Measurements from ENCODE around the gene KNSTRN. TPM values are rescaled to one million over a fixed set of nuclear protein-coding genes. Genes with fewer than 3 reads are reported as not detected.

Gene KNSTRN
- total RNA-seq, 2 donors from 2014 or later = 12.9 to 19.8 TPM

DNA sequence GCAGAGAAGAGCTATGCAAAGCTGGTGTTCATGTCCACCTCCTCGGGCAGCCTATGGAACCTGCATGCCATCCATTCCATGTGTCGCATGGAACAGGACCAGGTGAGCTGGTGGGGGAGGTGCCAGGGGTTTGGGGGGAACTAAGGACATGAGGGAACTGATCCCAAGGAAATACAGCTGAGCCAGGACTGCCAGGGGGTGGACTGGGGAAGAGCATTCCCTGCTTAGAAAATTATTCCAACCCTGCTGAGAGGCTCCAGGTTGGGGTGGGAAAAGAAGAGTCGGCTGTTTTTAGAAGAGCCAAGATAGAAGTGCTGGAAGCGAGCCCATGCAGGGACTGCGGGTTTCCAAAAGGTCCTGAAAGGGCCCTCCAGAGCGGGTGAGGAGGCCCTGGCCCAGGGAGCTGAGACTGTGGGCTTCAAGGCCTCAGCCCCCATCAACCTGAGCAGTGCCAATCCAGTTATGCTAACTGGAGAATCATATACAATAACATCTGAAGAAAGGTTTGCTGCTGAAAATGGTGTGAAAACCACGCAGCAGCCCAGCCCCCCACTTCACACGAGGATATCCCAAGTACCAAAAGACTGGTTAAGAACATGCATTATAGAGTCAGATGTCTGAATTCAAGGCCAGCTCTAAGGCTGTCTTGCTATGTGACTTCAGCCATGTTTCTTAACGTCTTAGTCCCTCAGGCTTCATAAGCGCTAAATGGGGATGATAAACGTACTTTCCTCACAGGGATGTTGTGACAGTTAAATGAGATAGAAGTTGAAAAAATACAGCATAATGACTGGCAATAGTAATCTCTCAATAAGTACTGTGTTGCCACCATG is 16.7 kb upstream of the KNSTRN start:
- no peaks in the 10 kb centered on the region for H3K27me3 ChIP-seq (replicated peaks; ENCODE audit: insufficient read depth)
- TF ChIP-seq POLR2AphosphoS5 (IDR thresholded peaks at IDR 0.05) (no peak), POLR2A (IDR thresholded peaks at IDR 0.05) (no peak)
- TF ChIP-seq, protein P1, sequence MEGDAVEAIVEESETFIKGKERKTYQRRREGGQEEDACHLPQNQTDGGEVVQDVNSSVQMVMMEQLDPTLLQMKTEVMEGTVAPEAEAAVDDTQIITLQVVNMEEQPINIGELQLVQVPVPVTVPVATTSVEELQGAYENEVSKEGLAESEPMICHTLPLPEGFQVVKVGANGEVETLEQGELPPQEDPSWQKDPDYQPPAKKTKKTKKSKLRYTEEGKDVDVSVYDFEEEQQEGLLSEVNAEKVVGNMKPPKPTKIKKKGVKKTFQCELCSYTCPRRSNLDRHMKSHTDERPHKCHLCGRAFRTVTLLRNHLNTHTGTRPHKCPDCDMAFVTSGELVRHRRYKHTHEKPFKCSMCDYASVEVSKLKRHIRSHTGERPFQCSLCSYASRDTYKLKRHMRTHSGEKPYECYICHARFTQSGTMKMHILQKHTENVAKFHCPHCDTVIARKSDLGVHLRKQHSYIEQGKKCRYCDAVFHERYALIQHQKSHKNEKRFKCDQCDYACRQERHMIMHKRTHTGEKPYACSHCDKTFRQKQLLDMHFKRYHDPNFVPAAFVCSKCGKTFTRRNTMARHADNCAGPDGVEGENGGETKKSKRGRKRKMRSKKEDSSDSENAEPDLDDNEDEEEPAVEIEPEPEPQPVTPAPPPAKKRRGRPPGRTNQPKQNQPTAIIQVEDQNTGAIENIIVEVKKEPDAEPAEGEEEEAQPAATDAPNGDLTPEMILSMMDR (IDR thresholded peaks at IDR 0.05) = no peak
- no peak for DNase-seq (ENCODE audit: low spot score)
- 83% methylated on average over 11 of the region's 11 CpGs for WGBS
- H3K9me3 ChIP-seq = no peaks in the 10 kb centered on the region
- H3K27ac ChIP-seq = no peak overlapping the region
- peaks cover 5% of the 10 kb centered on the region for H3K4me1 ChIP-seq (replicated peaks)
- no peaks in the 10 kb centered on the region for H3K36me3 ChIP-seq
- no peak overlapping the region for H3K4me3 ChIP-seq
- intact Hi-C loops (cut with DNase I) = loop anchor here (10.0 kb wide), 1 partner anchor 81 kb away; the partner anchor contains the start of gene ANKRD63

DNA sequence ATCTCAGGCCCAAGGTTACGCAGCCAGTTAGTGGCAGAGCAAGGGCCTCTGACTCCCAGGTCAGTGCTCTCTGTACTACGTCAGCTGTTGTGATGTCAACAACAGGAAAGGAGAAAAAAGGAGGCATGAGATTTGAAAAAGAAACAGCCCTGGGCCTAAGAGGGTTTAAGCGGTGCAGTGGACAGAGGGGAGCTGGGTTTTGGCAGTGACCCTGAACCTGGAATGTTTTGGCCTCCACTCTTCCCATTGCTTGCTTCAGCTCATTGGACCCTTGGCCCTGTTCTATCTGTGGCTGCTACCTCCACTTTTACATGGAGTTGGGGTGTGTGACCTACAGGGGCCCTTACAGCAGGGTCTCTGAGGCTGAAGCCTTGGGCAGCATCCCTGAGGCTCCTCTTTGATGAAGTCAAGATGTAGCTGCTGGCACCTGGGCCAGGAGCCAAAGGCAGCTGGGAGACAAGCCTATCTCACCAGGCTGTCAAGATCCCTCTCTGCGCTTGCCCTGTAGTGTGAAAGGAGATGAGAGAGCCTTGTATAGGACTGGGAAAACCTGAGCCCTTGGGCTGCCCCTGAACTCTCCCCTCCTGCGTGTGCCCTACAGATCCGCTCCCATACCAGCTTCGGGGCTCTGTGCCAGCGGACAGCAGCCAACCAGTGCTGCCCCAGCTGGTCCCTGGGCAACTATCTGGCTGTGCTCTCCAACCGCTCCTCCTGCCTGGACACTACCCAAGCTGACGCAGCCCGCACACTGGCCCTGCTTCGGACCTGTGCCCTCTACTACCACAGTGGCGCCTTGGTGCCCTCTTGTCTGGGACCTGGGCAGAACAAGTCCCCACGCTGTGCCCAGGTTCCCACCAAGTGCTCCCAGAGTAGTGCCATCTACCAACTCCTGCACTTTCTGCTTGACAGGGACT is 15.8 kb upstream of the KNSTRN start:
- Histone ChIP-seq H3K4me1 (replicated peaks) (peaks cover 5% of the 10 kb centered on the region), H3K27ac (peak overlapping the region in 1 of 2 donors; percentile 46), H3K9me3 (no peaks in the 10 kb centered on the region), H3K36me3 (no peaks in the 10 kb centered on the region), H3K4me3 (no peak overlapping the region), H3K27me3 (replicated peaks; ENCODE audit: insufficient read depth) (no peaks in the 10 kb centered on the region)
- intact Hi-C loops (cut with DNase I) = loop anchor here (10.0 kb wide), 1 partner anchor 82 kb away; the partner anchor contains the start of gene ANKRD63
- peak; percentile 63 for DNase-seq (ENCODE audit: low spot score)
- TF ChIP-seq, protein P1 (IDR thresholded peaks at IDR 0.05) = no peak
- TF ChIP-seq POLR2A (IDR thresholded peaks at IDR 0.05) = no peak
- TF ChIP-seq POLR2AphosphoS5 (IDR thresholded peaks at IDR 0.05) = no peak
- WGBS = 78% methylated on average over 14 of the region's 14 CpGs

DNA sequence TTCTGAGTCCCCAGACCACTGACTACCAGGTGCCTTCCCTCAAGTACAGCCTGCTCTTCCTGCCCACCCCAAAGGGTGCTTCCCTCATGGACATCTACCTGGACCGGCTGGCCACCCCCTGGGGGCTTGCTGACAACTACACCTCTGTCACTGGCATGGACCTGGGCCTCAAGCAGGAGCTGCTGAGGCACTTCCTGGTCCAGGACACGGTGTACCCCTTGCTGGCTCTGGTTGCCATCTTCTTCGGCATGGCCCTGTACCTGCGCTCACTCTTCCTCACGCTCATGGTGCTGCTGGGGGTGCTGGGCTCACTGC is 15.2 kb upstream of the KNSTRN start:
- H3K36me3 ChIP-seq = no peaks in the 10 kb centered on the region
- peak overlapping the region in 1 of 2 donors; percentile 46 for H3K27ac ChIP-seq
- no peaks in the 10 kb centered on the region for H3K27me3 ChIP-seq (replicated peaks; ENCODE audit: insufficient read depth)
- 72% methylated on average over 5 of the region's 5 CpGs for WGBS
- H3K4me3 ChIP-seq = no peak overlapping the region
- peaks cover 5% of the 10 kb centered on the region for H3K4me1 ChIP-seq (replicated peaks)
- intact Hi-C loops (cut with DNase I) = loop anchor here (10.0 kb wide), 1 partner anchor 83 kb away; the partner anchor contains the start of gene ANKRD63
- no peak for DNase-seq (ENCODE audit: low spot score)
- TF ChIP-seq, protein P1 (IDR thresholded peaks at IDR 0.05) = no peak
- TF ChIP-seq POLR2A (IDR thresholded peaks at IDR 0.05) = no peak
- TF ChIP-seq POLR2AphosphoS5 (IDR thresholded peaks at IDR 0.05) = no peak
- no peaks in the 10 kb centered on the region for H3K9me3 ChIP-seq

DNA sequence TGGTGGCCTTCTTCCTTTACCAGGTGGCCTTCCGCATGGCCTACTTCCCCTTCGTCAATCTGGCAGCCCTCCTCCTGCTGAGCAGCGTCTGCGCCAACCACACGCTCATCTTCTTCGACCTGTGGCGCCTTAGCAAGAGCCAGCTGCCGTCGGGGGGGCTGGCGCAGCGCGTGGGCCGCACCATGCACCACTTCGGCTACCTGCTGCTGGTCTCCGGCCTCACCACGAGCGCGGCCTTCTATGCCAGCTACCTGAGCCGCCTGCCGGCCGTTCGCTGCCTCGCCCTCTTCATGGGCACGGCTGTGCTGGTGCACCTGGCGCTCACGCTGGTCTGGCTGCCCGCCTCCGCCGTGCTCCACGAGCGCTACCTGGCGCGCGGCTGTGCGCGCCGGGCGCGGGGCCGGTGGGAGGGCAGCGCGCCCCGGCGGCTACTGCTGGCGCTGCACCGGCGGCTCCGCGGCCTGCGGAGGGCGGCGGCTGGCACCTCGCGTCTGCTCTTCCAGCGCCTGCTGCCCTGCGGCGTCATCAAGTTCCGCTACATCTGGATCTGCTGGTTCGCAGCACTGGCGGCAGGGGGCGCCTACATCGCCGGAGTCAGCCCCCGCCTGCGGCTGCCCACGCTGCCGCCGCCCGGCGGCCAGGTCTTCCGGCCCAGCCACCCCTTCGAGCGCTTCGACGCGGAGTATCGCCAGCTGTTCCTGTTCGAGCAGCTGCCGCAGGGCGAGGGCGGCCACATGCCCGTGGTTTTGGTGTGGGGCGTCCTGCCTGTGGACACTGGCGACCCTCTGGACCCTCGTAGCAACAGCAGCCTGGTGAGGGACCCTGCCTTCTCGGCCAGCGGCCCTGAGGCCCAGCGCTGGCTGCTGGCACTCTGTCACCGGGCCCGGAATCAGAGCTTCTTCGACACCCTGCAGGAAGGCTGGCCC is 14.6 kb upstream of the KNSTRN start:
- intact Hi-C loops (cut with DNase I) = loop anchor here (10.0 kb wide), 1 partner anchor 83 kb away; the partner anchor contains the start of gene ANKRD63
- peaks cover 5% of the 10 kb centered on the region for H3K4me1 ChIP-seq (replicated peaks)
- no peaks in the 10 kb centered on the region for H3K36me3 ChIP-seq
- H3K4me3 ChIP-seq = peak overlapping the region; percentile 18 to 21
- H3K9me3 ChIP-seq = no peaks in the 10 kb centered on the region
- H3K27ac ChIP-seq = peak overlapping the region; percentile 46 to 48
- TF ChIP-seq, protein P1 (IDR thresholded peaks at IDR 0.05) = peak; percentile 67 to 99 (median 86)
- TF ChIP-seq POLR2A (IDR thresholded peaks at IDR 0.05) (no peak), POLR2AphosphoS5 (IDR thresholded peaks at IDR 0.05) (peak; percentile 62)
- 26% methylated on average over 37 of the region's 91 CpGs for WGBS
- peak; percentile 82 for DNase-seq (ENCODE audit: low spot score)
- H3K27me3 ChIP-seq (replicated peaks; ENCODE audit: insufficient read depth) = no peaks in the 10 kb centered on the region
